NT2/D1 (cell line): ENCODE data around the gene TIMM17B.

Experiments
- DNase-seq: peaks from one replicate; pipeline ENCODE4 v3.0.0-alpha.2; 2011; ENCODE audit warnings: low read depth, low spot score
- H3K27me3 ChIP-seq: 2 replicates; pipeline ENCODE4 v1.6.0; 2011; ENCODE audit warnings: mild to moderate bottlenecking; ENCODE audit not compliant: insufficient read length, insufficient read depth
- H3K36me3 ChIP-seq: 2 replicates; pipeline ENCODE4 v1.6.1; 2011; ENCODE audit warnings: mild to moderate bottlenecking, low read length, mixed read lengths; ENCODE audit not compliant: insufficient read depth, insufficient read length
- H3K4me1 ChIP-seq: 2 replicates; pipeline ENCODE4 v1.5.1; 2011; ENCODE audit not compliant: insufficient read depth, insufficient read length
- H3K4me3 ChIP-seq: 2 replicates; pipeline ENCODE4 v1.5.1; 2011; ENCODE audit warnings: low read depth; ENCODE audit not compliant: insufficient read length
- H3K9ac ChIP-seq: 2 replicates; pipeline ENCODE4 v1.6.0; 2011; ENCODE audit warnings: low read depth; ENCODE audit not compliant: insufficient read length
- H3K9me3 ChIP-seq: 2 replicates; pipeline ENCODE4 v1.5.1; 2011; ENCODE audit warnings: mild to moderate bottlenecking, low read length; ENCODE audit not compliant: insufficient read depth
- SUZ12 ChIP-seq: IDR thresholded peaks from 2 replicates; pipeline ENCODE4 v1.6.1; 2011; ENCODE audit not compliant: insufficient read length, insufficient read depth; ENCODE audit errors: extremely low read depth
- YY1 ChIP-seq: IDR thresholded peaks from 2 replicates; pipeline ENCODE4 v1.6.1; 2011; ENCODE audit not compliant: insufficient read length, insufficient read depth
- ZNF274 ChIP-seq: IDR thresholded peaks from 2 replicates; pipeline ENCODE4 v1.6.1; 2011; ENCODE audit warnings: mild to moderate bottlenecking, low read depth, low read length

TIMM17B gene

DNA sequence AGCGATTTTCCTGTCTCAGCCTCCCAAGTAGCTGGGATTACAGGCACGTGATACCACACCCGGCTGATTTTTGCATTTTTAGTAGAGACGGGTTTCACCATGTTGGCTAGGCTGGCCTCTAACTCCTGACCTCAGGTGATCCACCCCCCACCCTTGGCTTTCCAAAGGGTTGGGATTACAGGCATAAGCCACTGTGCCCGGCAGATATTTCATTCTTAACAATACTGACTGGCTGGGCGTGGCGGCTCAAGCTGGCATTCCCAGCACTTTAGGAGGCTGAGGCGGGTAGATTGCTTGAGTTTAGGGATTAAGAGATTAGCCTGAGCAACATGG is 1.5 kb upstream of the TIMM17B start:
- Histone ChIP-seq H3K9me3 (no peaks in the 10 kb centered on the region), H3K36me3 (peaks cover 67% of the 10 kb centered on the region), H3K9ac (no peak overlapping the region), H3K27me3 (no peaks in the 10 kb centered on the region), H3K4me1 (peaks cover 2% of the 10 kb centered on the region), H3K4me3 (no peak overlapping the region)
- TF ChIP-seq YY1 (no peak), ZNF274 (no peak), SUZ12 (no peak)
- no peak for DNase-seq

DNA sequence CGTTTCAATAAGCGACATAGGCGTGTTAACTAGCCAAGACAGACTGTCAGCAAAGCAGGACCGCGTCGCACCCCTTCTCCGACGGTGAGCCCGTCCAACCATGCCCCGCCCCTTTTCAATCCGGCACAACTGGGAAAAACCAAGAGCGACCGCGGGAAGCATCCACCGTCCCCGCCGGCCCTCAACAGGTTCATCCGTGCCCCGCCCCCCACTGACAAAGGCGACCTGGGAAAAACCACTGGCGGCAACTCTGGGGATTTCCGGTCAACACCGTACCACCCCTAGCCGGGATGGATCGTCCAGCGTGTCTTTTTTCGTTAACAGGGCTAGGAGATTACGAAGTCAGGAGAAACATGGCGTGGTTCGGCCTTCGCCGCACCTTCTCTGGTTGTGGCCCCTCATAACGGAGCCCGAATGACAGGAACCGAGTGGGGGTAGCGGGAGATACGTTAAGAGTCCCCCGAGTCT is 377 bp downstream of the TIMM17B start:
- TF ChIP-seq ZNF274 (no peak), YY1 (no peak)
- no peaks in the 10 kb centered on the region for H3K9me3 ChIP-seq
- no peaks in the 10 kb centered on the region for H3K27me3 ChIP-seq
- peaks cover 2% of the 10 kb centered on the region for H3K4me1 ChIP-seq
- DNase-seq: peak; percentile 81
- H3K36me3 ChIP-seq: peaks cover 61% of the 10 kb centered on the region
- peak overlapping the region; percentile 89 for H3K4me3 ChIP-seq
- peak overlapping the region; percentile 95 for H3K9ac ChIP-seq

- no peak for DNase-seq
- no peaks in the 10 kb centered on the region for H3K9me3 ChIP-seq
- TF ChIP-seq SUZ12: no peak
- peak overlapping the region; percentile 95 for H3K9ac ChIP-seq
- peaks cover 4% of the 10 kb centered on the region for H3K4me1 ChIP-seq
- H3K4me3 ChIP-seq: peak overlapping the region; percentile 89
- H3K36me3 ChIP-seq: peaks cover 55% of the 10 kb centered on the region
- H3K27me3 ChIP-seq: no peaks in the 10 kb centered on the region
Measured at GRCh38 chrX:48896611-48897011, 957 bp downstream of the TIMM17B start.

- no peaks in the 10 kb centered on the region for H3K9me3 ChIP-seq
- no peak overlapping the region for H3K9ac ChIP-seq
- H3K4me1 ChIP-seq: peaks cover 7% of the 10 kb centered on the region
- no peak for TF ChIP-seq ZNF274
- peaks cover 44% of the 10 kb centered on the region for H3K36me3 ChIP-seq
- no peak overlapping the region for H3K4me3 ChIP-seq
- no peaks in the 10 kb centered on the region for H3K27me3 ChIP-seq
- DNase-seq: no peak
Measured at GRCh38 chrX:48894891-48895290, 2.7 kb downstream of the TIMM17B start.

GRCh38 chrX:48893556-48894348 is 3.8 kb downstream of the TIMM17B start:
- DNase-seq: no peak
- Histone ChIP-seq H3K27me3 (no peaks in the 10 kb centered on the region), H3K36me3 (peaks cover 34% of the 10 kb centered on the region), H3K4me1 (peaks cover 7% of the 10 kb centered on the region), H3K9me3 (no peaks in the 10 kb centered on the region), H3K9ac (no peak overlapping the region), H3K4me3 (no peak overlapping the region)
- TF ChIP-seq YY1 (no peak), SUZ12 (no peak), ZNF274 (no peak)

DNA sequence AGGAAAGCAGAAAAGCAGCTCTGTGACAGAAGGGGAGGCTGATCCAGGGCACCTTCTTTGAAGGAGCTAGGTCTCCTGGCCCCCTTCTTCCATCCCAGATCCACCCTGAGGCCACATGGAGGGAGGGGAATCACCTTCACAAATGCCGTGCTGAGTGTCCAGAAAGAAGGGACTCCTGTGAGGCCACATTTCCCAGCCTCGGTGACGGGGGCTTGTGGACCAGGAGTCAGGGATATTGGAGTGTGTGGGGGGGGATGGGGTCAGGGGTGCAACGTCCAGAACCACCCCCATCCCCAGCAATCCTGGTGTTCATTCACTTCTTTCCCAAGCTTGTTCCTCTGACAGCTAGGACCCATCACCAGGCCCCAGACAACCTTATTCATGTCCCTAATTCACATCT is 4.7 kb downstream of the TIMM17B start:
- no peaks in the 10 kb centered on the region for H3K27me3 ChIP-seq

GRCh38 chrX:48891402-48892288 is 5.9 kb downstream of the TIMM17B start:
- H3K27me3 ChIP-seq: no peaks in the 10 kb centered on the region
- H3K4me3 ChIP-seq: peak overlapping the region; percentile 42
- H3K36me3 ChIP-seq: peaks cover 29% of the 10 kb centered on the region
- TF ChIP-seq ZNF274 (no peak), YY1 (no peak), SUZ12 (no peak)
- peak; percentile 82 for DNase-seq
- H3K9me3 ChIP-seq: no peaks in the 10 kb centered on the region
- peaks cover 5% of the 10 kb centered on the region for H3K4me1 ChIP-seq
- H3K9ac ChIP-seq: peak overlapping the region; percentile 74

More for the DNA sequence above, 4.7 kb downstream of the TIMM17B start:
- Histone ChIP-seq H3K36me3 (peaks cover 29% of the 10 kb centered on the region), H3K9me3 (no peaks in the 10 kb centered on the region), H3K4me3 (no peak overlapping the region), H3K9ac (no peak overlapping the region), H3K4me1 (peaks cover 5% of the 10 kb centered on the region)
- no peak for TF ChIP-seq ZNF274
- DNase-seq: no peak
